GM18520 (cell line): ENCODE measurements around the gene RAB1B.
"Not testable (repeated sequence)": the region's sequence is repeated elsewhere in the genome, so short reads cannot be mapped to it uniquely, and the experiment has no call there.

Experiments
- ATAC-seq: cut with Tn5 transposase; IDR thresholded peaks from one replicate; pipeline ENCODE4 v1.9.1; 2021; ENCODE audit not compliant: unreplicated experiment

RAB1B gene

DNA sequence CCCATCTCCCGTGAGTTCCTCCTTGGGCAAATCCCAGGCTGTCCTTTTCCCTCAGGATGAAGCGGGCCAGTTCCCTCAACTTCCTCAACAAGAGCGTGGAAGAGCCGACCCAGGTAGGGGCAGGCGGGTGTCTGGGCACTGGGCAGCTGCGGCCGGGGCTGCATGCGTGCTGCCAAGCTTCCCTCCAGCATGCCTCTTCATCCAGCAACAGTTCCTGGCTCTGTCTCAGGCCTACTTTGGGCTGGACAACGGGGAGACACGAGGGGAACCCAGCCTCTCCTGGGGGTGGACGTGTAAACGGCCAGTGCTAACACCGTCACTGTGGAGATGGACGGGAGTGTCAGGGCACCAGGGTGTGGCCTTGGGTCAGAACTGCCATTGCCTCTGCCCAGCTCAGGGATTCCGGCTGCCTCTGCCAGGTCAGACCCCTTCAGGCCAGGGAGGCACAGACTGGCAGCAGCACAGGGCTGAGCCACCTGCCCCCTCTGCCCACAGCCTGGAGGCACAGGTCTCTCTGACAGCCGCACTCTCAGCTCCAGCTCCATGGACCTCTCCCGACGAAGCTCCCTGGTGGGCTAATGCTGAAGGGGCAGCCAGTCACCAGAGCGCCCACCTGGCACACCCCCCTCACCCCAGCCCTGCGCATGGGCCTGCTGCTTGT is 1.9 kb upstream of the RAB1B start:
- no peak for ATAC-seq

DNA sequence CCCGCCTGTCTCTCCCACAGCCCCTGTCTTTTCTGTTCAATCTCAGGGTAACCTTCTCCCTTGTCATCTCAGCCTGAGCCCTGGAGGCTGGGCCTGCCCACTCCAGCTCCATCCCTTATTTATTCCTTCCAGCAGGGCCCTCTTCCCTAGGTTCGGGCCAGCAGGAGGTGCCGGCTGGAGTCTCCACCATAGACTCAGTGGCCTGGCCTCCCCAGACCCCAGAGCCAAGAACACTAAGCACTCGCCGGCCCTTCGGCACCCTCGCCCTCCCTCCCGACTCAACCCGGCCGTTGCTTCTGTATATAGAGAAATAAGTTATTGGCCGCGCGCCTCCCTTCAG is 1.4 kb upstream of the RAB1B start:
- no peak for ATAC-seq

DNA sequence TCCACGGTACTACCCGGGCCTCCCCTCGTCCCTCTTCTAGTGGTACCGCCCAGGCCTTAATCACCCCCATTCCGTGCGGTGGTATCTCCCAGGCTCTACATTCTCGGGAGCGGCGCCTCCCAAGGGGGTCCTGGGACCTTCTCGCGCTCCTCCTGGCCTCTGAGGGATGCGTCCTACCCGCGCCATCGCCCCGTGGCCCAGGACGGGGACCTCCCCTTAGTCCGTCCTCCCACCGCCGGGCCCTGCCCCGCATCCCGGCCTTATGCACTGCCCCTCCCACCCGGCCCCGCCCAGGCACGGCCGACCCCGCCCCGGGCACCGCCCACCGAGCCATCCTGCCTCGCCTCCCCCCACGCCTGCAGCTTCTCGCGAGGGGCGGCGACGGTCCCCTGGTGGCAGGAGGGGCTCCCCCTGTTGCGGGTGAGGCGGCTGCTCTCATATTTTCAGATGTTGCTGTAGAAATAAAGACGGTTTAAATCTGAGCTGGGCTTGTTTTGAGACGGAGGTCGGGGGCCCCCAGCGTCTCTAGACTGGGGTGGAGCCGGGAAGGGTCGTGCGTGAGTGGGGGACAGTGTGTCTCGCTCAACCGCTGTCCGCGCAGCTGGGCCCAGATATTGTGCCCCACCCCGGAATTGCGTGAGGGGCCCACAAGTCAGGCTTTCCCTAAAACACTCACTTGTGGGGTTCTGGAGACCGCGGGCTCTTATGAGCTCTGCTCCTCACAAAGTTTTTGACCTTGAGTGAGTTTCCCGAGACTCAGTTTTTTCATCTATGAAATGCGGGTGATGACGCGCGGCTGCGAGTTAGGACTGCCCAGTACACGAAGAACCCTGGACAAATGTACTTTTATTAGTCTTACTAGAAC is 828 bp upstream of the RAB1B start:
- peak; percentile 28 for ATAC-seq

DNA sequence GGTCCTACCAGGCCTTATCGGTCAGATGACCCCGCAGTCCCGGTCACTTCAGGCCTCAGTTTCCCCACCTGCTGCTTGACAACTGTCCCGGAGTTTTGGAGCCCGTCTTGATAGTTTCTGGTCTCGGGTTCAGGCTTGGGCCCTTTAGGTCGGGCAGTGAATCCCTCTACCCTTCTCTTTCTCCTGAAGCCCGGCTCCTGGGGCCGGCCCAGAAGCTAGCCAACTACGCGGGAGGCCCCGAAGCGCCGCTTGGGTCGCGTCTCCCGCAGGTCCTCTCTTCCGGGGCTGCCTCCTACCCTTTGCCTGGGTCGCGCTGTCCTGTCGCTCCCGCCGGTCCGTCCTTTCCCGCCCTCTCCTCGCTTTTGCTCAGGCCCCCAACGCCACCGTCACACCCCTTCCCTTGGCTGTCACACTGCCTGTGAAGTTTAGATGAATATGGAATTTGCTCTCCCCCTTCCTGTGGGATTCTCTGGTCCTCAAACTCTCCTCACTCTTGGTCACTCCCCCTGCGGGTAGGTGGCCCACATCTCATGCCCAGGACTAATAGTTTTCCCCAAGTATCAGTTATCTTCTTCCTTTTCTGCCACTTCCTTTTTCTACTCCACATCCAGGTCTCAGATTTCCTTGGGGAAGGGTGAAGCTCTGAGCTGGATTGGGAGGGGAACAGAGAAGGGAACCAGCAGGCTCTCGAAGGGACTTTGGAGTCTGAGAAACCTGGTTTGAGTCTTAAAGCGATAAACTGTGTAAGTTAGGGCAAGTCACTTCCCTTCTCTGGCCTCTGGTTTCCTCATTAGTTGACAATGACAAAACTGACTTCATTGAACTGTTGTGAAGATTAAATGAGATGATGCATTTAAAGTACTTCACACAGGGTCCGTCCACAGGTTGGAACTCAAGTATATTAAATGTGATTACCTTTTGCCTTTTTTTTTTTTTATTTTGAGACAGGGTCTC is 790 bp downstream of the RAB1B start:
- ATAC-seq = no peak

DNA sequence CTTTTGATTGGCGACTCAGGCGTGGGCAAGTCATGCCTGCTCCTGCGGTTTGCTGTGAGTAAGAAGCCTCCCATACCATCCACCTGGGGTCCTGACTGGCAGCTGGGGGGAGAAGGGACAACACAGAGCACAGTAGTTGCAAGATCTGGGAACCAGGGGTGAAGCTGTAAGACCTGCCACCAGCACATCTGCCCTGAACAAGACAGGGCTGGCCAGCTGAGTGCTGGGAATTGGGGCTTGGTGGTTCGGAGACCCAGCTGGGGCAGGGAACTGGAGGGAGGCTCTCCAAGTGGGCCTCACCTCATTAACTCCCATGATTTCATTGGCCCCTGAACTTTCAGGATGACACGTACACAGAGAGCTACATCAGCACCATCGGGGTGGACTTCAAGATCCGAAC is 3.4 kb downstream of the RAB1B start:
- ATAC-seq = no peak

DNA sequence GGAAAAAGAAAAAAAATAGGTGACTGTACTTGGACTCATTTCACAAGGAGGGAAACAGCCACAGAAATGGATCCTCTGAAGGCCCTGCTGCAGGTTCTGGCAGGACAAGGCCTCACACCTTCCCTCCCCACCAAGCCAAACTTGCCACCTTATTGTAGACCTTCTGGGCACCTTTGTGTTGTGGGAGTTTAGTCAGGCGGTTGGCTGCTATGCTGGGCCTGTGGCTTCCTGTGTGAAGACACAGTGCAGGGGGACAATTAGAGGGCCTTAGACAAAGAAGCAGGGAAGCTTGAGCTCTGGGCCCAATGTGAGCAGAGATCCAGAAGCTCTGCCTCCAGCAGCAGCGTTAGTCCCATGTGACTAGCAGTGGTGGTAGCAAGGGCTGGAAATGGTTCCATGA is 4.2 kb downstream of the RAB1B start:
- no peak for ATAC-seq

DNA sequence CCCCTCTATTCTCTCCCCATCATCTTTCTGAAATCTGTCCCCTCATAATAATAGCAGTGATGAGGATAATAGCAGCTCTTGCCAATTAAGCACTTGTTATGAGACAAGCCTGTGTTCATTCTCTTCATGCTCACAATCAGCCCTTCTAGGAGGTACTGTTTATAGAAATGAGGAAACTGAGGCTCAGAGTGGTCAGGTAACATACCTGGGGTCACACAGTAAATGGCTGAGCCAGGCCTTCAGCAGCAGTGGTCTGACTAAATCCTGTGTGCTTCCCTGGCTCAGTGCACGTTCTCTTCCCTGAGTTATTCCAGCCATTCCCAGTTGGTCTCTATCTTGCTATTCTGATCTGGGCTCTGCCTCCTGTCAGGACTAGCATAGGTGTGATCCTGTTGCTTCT is 5.8 kb downstream of the RAB1B start:
- no peak for ATAC-seq

DNA sequence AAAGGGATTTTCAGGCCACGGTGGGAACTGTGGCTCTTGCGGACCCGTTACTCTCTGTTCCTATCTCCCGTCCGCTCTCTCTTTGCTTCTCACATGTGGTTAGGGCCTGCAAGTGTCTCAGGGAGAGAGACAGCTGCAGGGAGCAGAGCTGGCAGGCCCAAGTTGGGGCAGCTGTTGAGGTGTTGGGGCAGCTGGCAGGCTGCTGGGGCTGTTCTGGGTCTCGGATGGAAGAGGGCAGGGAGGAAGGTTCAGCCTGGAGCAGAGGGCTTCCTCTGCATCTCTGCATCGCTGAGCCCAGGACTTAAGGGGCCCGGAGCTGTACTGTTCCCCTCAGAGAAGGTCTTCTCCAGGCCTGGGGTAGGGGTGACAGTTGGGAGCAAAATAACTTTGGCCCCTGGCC is 7.0 kb downstream of the RAB1B start:
- ATAC-seq = no peak

DNA sequence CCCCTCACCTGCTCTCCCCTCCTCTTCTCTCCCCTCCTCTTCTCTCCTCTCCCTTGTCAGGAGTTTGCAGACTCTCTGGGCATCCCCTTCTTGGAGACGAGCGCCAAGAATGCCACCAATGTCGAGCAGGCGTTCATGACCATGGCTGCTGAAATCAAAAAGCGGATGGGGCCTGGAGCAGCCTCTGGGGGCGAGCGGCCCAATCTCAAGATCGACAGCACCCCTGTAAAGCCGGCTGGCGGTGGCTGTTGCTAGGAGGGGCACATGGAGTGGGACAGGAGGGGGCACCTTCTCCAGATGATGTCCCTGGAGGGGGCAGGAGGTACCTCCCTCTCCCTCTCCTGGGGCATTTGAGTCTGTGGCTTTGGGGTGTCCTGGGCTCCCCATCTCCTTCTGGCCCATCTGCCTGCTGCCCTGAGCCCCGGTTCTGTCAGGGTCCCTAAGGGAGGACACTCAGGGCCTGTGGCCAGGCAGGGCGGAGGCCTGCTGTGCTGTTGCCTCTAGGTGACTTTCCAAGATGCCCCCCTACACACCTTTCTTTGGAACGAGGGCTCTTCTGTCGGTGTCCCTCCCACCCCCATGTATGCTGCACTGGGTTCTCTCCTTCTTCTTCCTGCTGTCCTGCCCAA is 7.7 kb downstream of the RAB1B start:
- no peak for ATAC-seq

DNA sequence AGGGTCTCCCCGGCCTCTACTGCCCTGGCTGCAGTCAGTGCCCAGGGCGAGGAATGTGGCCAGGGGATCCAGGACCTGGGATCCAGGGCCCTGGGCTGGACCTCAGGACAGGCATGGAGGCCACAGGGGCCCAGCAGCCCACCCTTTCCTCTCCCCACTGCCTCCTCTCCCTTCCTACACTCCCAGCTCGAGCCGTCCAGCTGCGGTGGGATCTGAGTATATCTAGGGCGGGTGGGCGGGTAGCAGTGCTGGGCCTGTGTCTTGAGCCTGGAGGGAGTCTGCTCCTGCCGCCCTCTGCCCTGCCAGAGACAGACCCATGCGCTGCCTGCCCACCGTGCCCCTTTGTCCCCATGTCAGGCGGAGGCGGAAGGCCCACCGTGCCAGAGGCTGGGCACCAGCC is 8.2 kb downstream of the RAB1B start:
- not testable (repeated sequence) for ATAC-seq

DNA sequence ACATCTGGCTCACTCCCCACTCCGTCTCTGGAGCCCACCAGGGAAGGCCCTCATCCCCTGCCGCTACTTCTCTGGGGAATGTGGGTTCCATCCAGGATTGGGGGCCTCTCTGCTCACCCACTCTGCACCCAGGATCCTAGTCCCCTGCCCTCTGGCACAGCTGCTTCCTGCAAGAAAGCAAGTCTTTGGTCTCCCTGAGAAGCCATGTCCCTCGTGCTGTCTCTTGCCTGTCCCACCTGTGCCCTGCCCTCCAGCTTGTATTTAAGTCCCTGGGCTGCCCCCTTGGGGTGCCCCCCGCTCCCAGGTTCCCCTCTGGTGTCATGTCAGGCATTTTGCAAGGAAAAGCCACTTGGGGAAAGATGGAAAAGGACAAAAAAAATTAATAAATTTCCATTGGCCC is 8.6 kb downstream of the RAB1B start:
- ATAC-seq = not testable (repeated sequence)

DNA sequence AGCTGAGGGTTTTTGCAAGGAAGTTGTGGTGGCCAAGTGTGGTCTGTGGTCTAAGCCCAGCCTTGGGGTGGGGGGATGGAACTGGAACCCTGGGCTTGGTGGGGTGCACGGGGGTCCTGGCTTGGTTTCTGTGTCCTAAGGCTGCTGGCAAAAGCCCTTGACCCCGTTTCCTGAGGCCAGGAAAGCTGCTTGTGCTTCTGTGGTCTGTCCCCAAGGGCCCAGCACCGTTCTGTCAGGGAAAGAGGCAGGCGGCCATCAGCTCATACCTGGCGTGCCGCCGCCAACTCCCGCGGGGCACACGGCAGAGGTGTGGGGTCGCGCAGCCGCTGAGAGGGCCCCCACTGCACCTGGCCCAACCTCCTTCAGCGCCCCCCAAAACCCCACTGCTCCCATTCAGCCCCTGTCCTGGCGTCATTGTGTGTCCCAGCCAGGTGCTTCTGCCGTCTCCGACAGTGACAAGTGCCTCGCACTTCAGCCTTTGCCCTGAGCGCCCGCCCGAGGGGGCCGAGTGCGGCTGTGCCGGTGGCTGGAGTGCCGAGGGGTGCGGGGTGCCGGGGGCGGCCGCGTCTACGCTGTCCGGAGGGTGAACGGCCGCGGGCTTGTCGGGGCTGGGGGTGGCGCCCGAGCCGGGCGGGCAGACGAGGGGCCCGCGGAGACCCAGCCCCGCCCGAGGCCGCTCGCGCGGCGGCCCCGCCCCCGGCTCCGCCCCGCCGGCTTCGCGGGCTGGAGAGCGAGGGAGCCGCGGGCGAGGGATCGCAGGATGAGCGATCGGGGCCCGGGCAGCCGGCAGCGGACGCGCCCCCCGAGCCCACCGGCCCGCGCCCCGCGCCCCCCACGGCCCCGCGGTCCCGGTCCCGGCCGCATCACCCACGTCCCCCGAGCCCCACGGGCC is 9.3 kb downstream of the RAB1B start, which contains the start of gene CNIH2:
Gene CNIH2, plus strand, starts transcription at position 705 of the 892 bp plus-strand sequence. CDS start 282 bp downstream, outside the sequence.
- no peak for ATAC-seq

DNA sequence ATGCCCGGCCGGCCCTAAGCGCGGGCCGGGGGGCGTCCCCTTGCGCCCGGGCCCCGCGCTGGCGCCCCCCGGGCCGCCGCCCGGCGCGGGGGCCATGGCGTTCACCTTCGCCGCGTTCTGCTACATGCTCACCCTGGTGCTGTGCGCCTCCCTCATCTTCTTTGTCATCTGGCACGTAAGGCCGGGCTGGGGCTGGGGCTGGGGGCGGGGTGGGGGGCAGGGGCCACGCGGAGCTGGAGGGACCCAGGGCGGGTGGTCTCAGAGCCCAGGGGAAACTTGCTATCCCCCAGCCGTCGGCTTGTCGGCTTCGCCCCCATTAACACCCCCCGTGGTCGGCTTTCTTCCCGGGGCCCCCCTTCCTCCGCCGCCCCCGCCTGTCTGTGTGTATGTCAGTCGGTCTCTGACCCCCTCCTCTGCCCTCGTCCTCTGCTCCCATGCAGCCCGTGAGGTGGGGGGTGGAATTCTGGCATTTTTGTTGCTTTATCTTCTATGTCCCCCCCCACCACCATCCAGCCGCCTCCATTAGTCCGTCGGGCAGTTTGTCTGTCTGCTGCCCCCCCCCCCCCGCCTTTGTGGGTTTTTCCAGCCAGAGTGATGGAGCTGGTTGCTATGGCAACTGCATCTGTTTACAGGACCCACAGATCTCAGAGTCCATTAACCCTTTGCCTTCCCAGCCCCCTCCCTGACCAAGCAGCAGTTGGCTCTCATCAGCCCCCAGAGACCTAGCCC is 10.1 kb downstream of the RAB1B start:
- ATAC-seq = no peak

DNA sequence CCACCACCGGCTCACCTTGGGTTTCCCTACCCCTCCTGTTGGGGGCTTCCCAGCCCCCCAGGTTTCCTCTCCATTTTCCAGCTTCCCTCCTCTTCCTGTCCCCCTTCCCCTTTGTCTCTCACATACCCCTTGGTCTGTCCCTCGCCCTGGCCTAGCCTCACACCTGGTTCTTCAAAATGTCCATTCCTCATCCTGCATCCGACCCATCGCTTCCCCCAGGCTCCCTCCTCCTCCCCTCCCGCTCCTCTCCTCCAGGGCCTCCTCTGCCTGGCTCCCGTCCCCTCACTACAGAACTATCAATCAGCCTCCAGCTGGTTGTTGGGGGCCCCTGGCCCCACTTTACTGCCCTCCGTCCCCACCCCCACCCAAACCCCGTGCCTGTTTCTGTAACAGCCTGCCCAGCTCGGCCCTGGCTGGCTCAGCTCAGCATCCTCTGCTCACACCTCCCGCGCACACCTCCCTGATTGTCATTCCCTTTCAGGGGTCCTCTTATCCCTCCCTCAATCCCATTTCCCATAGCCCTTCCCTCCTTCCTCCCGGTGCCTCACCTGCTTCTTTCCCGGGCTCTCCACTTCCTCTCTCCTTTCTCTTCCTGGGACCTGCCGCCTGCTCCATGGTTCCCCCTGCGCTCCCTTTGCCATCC is 10.8 kb downstream of the RAB1B start:
- ATAC-seq = no peak

DNA sequence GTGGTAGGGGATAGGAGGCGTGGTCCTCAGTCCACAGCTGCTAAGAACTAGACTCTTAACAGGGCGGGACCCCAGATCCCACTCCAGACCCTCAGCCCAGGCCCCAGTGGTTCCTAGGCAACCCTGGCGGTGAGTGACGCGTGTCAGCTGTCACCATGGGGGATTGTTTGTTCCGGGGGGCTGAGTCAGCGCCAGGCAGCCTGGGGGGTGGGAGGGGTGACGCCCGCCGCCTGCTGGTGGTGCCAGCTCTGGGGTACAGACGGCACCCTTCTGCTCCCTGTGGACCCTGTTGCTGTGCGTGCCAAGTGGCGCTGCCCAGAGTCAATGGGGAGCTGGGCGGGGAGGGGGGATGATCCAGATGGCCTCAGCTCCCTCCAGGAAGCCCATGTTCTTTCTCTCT is 12.0 kb downstream of the RAB1B start:
- no peak for ATAC-seq

DNA sequence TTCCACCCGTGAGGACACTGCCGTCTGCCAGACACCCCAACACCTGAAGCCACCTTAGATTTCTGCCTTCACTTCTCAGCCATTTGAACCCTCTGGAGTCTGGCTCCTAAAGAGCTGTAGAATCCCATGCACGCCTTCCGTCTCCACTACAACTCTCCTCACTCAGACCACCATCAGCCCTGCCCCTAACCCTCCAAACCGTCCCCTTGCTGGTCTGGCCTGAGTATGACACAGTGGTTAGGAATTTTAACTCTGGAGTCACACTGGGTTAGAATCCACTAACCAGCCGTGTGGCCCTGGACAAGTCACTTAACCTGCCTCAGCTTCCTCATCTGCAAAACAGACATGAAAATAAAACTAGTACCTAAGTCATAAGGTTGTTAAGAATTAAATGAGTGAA is 12.6 kb downstream of the RAB1B start:
- no peak for ATAC-seq

DNA sequence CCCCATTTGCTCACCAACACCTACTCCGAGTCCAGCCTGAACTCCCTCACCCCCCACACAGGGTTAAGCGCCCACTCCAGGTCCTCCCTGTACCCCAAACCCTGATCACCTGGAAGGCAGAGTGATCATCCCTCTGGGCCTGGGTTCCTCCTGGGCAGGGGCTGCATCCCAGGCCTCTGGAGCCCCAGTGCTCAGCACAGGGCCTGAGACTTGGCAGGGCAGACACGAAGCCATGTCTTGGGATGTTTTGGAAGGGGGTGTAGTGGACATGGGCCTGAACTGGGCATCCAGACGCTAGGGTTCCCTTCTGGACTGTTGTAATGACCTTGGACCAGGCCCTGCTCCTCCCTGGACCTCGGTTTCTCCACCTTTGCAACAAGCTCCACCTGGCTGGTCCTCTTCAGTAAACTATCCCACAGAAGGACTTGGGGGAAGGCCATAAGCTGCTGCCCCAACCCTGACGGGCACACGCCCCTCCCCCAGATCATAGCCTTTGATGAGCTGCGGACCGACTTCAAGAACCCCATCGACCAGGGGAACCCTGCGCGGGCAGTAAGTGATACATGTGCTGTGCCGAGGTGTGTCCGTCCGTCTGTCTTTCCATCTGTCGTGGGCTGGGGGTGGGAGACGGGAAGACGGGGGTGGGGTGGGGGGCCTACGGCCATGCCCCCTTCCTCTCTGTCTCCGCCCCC is 13.5 kb downstream of the RAB1B start:
- no peak for ATAC-seq
